OCI-LY7 (cell line): Measurements from ENCODE around the gene BCAS4.

ENCODE experiments used
- CTCF ChIP-seq: fragments of 200-600 bp; sonication (generic); conservative IDR thresholded peaks from 2 replicates; pipeline ENCODE4 v1.5.1; 2014; ENCODE audit warnings: mild to moderate bottlenecking, antibody characterized with exemption, low read length, moderate library complexity, mixed read lengths
- EZH2phosphoT487 ChIP-seq: fragments of 200-600 bp; sonication (generic); IDR thresholded peaks from 2 replicates; pipeline ENCODE4 v1.6.1; 2018; ENCODE audit warnings: low read depth, borderline replicate concordance, mild to moderate bottlenecking, mixed run types, antibody characterized with exemption, low read length, moderate library complexity, mixed read lengths

GRCh38 chr20:50754420-50754819, 40.4 kb upstream of the BCAS4 start:
- TF ChIP-seq CTCF = no peak
- TF ChIP-seq EZH2phosphoT487 = no peak
